Osteocyte (in vitro differentiated cells): ENCODE measurements around the gene NUDCD3. TPM values are rescaled to one million over a fixed set of nuclear protein-coding genes. Genes with fewer than 3 reads are reported as not detected.
A peak's percentile ranks its signal among the peaks of the same experiment; 100 is the strongest.

Source experiments
- DNase-seq: peaks from one replicate; pipeline ENCODE4 v3.0.0; 2021; ENCODE audit warnings: mixed read lengths; ENCODE audit not compliant: unreplicated experiment; ENCODE audit errors: extremely low spot score
- H3K27ac Mint-ChIP-seq: one replicate; pipeline ENCODE4 v1.8.0; 2021; ENCODE audit warnings: mild to moderate bottlenecking, mixed read lengths; ENCODE audit not compliant: unreplicated experiment
- H3K27me3 Mint-ChIP-seq: one replicate; pipeline ENCODE4 v1.8.0; 2021; ENCODE audit warnings: mixed read lengths; ENCODE audit not compliant: unreplicated experiment
- H3K36me3 Mint-ChIP-seq: one replicate; pipeline ENCODE4 v1.8.0; 2021; ENCODE audit warnings: mixed read lengths; ENCODE audit not compliant: unreplicated experiment
- H3K4me1 Mint-ChIP-seq: one replicate; pipeline ENCODE4 v1.8.0; 2021; ENCODE audit warnings: mixed read lengths; ENCODE audit not compliant: unreplicated experiment
- H3K4me3 Mint-ChIP-seq: one replicate; pipeline ENCODE4 v1.8.0; 2021; ENCODE audit warnings: mild to moderate bottlenecking, moderate library complexity, mixed read lengths; ENCODE audit not compliant: unreplicated experiment
- H3K9me3 Mint-ChIP-seq: one replicate; pipeline ENCODE4 v1.8.0; 2021; ENCODE audit warnings: mixed read lengths; ENCODE audit not compliant: unreplicated experiment
- CTCF ChIP-seq: fragments of 200-600 bp; sonication (generic); IDR thresholded peaks from 2 replicates; pipeline ENCODE4 v1.5.0; 2021; ENCODE audit warnings: antibody characterized with exemption, mild to moderate bottlenecking, moderate library complexity
- total RNA-seq: library from RNA; stranded (reverse); gene quantifications from 2 replicates; pipeline ENCODE4 v1.2.1, GENCODE V29; 2021

Gene NUDCD3
- total RNA-seq, 1 donor from 2014 or later = 112 TPM

- Mint-ChIP-seq H3K36me3 (peaks cover 26% of the 10 kb centered on the region), H3K9me3 (peaks cover 16% of the 10 kb centered on the region), H3K4me3 (no peak overlapping the region), H3K27me3 (no peaks in the 10 kb centered on the region), H3K4me1 (peaks cover 22% of the 10 kb centered on the region), H3K27ac (peak overlapping the region; percentile 89)
- peak; percentile 49 for DNase-seq
- no peak for TF ChIP-seq CTCF
Measured at GRCh38 chr7:44408596-44408995, 81.9 kb downstream of the NUDCD3 start.

- H3K27ac Mint-ChIP-seq = no peak overlapping the region
- no peak overlapping the region for H3K4me3 Mint-ChIP-seq
- H3K27me3 Mint-ChIP-seq = no peaks in the 10 kb centered on the region
Measured at GRCh38 chr7:44403775-44404174, 86.7 kb downstream of the NUDCD3 start.

GRCh38 chr7:44403176-44403759 is 87.2 kb downstream of the NUDCD3 start:
- Mint-ChIP-seq H3K27ac (no peak overlapping the region), H3K9me3 (no peaks in the 10 kb centered on the region), H3K4me3 (no peak overlapping the region), H3K4me1 (peaks cover 19% of the 10 kb centered on the region), H3K27me3 (no peaks in the 10 kb centered on the region), H3K36me3 (peaks cover 18% of the 10 kb centered on the region)
- TF ChIP-seq CTCF = no peak
- DNase-seq = peak; percentile 44

More at GRCh38 chr7:44403775-44404174, 86.7 kb downstream of the NUDCD3 start:
- Mint-ChIP-seq H3K4me1 (peaks cover 24% of the 10 kb centered on the region), H3K36me3 (peaks cover 18% of the 10 kb centered on the region), H3K9me3 (no peaks in the 10 kb centered on the region)
- no peak for TF ChIP-seq CTCF
- DNase-seq = no peak

- Mint-ChIP-seq H3K4me3 (no peak overlapping the region), H3K9me3 (no peaks in the 10 kb centered on the region), H3K4me1 (peaks cover 12% of the 10 kb centered on the region), H3K36me3 (peaks cover 18% of the 10 kb centered on the region), H3K27ac (no peak overlapping the region), H3K27me3 (no peaks in the 10 kb centered on the region)
- TF ChIP-seq CTCF = no peak
- no peak for DNase-seq
Measured at GRCh38 chr7:44402401-44403060, 87.9 kb downstream of the NUDCD3 start.

- H3K36me3 Mint-ChIP-seq = peaks cover 18% of the 10 kb centered on the region
- no peaks in the 10 kb centered on the region for H3K27me3 Mint-ChIP-seq
- H3K4me1 Mint-ChIP-seq = peaks cover 11% of the 10 kb centered on the region
- no peak for DNase-seq
- no peak for TF ChIP-seq CTCF
- H3K27ac Mint-ChIP-seq = no peak overlapping the region
- H3K4me3 Mint-ChIP-seq = no peak overlapping the region
- H3K9me3 Mint-ChIP-seq = no peaks in the 10 kb centered on the region
Measured at GRCh38 chr7:44401692-44402091, 88.8 kb downstream of the NUDCD3 start.
